NCI-H2227 treated with DMSO at 0.1 percent for 48 hours (cell line): Measurements from ENCODE around the gene RASA1.

Experiments used
- DNase-seq: peaks from one replicate; lab custom pipeline; 2025; lab: John Stamatoyannopoulos, UW

Gene RASA1

GRCh38 chr5:87361031-87361445, 93.4 kb downstream of the RASA1 start:
- no peak for DNase-seq

GRCh38 chr5:87361536-87362213, 94.0 kb downstream of the RASA1 start:
- no peak for DNase-seq

- DNase-seq, result no peak
Measured at GRCh38 chr5:87367243-87367642, 99.6 kb downstream of the RASA1 start.

GRCh38 chr5:87368601-87369000, 100.9 kb downstream of the RASA1 start:
- DNase-seq, result no peak

GRCh38 chr5:87369431-87369830, 101.7 kb downstream of the RASA1 start:
- no peak for DNase-seq

GRCh38 chr5:87372705-87373104, 105.0 kb downstream of the RASA1 start:
- DNase-seq, result no peak

- no peak for DNase-seq
Measured at GRCh38 chr5:87382224-87382623, 114.5 kb downstream of the RASA1 start.

- DNase-seq, result no peak
Measured at GRCh38 chr5:87383216-87383615, 115.5 kb downstream of the RASA1 start.

- no peak for DNase-seq
Measured at GRCh38 chr5:87385802-87386201, 118.1 kb downstream of the RASA1 start.

- no peak for DNase-seq
Measured at GRCh38 chr5:87388129-87388528, 120.4 kb downstream of the RASA1 start.

GRCh38 chr5:87389296-87390034, 121.8 kb downstream of the RASA1 start:
- no peak for DNase-seq

GRCh38 chr5:87390075-87390474, 122.4 kb downstream of the RASA1 start:
- DNase-seq, result no peak

- DNase-seq, result no peak
Measured at GRCh38 chr5:87390576-87391199, 123.0 kb downstream of the RASA1 start.

GRCh38 chr5:87392170-87392569, 124.5 kb downstream of the RASA1 start:
- DNase-seq, result no peak

GRCh38 chr5:87392801-87393200, 125.1 kb downstream of the RASA1 start:
- no peak for DNase-seq

GRCh38 chr5:87393331-87393730, 125.6 kb downstream of the RASA1 start:
- DNase-seq, result no peak

- DNase-seq, result no peak
Measured at GRCh38 chr5:87394411-87395165, 126.9 kb downstream of the RASA1 start.

GRCh38 chr5:87398981-87399614, 131.4 kb downstream of the RASA1 start:
- no peak for DNase-seq

GRCh38 chr5:87399720-87400119, 132.0 kb downstream of the RASA1 start:
- DNase-seq, result no peak

- peak; percentile 34 for DNase-seq
Measured at GRCh38 chr5:87400305-87400899, 132.7 kb downstream of the RASA1 start.

GRCh38 chr5:87401626-87402025, 133.9 kb downstream of the RASA1 start:
- no peak for DNase-seq

- no peak for DNase-seq
Measured at GRCh38 chr5:87403409-87403808, 135.7 kb downstream of the RASA1 start.
